ENCODE data around the gene KDSR. TPM values are rescaled to one million over a fixed set of nuclear protein-coding genes. Genes with fewer than 3 reads are reported as not detected.

KDSR gene
- total RNA-seq, 4 donors from 2014 or later: 32.3 to 56.7 (median 42.6) TPM

DNA sequence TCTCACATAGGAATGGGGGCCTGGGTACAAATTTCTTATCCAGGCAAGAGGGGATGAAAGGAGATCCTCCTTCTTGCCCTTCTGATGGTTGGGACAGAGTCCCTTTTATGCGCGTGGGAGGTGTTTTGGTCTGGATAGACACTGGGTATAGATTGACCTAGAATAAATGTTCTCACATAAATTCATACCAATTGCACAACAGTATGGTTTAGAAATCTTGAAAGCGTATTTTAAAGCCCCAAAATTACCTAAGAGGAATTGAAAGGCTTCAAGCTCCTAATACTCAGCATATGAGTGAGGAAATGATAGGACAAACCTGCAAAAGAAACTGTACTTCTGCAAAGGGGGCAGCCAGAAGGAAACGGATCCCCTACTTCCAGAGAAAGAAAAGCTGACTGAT is 44.8 kb downstream of the KDSR start:
- TF ChIP-seq, protein P1, sequence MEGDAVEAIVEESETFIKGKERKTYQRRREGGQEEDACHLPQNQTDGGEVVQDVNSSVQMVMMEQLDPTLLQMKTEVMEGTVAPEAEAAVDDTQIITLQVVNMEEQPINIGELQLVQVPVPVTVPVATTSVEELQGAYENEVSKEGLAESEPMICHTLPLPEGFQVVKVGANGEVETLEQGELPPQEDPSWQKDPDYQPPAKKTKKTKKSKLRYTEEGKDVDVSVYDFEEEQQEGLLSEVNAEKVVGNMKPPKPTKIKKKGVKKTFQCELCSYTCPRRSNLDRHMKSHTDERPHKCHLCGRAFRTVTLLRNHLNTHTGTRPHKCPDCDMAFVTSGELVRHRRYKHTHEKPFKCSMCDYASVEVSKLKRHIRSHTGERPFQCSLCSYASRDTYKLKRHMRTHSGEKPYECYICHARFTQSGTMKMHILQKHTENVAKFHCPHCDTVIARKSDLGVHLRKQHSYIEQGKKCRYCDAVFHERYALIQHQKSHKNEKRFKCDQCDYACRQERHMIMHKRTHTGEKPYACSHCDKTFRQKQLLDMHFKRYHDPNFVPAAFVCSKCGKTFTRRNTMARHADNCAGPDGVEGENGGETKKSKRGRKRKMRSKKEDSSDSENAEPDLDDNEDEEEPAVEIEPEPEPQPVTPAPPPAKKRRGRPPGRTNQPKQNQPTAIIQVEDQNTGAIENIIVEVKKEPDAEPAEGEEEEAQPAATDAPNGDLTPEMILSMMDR (IDR thresholded peaks at IDR 0.05): no peak
- DNase-seq (ENCODE audit: low spot score): no peak
- ATAC-seq (ENCODE audit: low FRiP score): no peak

DNA sequence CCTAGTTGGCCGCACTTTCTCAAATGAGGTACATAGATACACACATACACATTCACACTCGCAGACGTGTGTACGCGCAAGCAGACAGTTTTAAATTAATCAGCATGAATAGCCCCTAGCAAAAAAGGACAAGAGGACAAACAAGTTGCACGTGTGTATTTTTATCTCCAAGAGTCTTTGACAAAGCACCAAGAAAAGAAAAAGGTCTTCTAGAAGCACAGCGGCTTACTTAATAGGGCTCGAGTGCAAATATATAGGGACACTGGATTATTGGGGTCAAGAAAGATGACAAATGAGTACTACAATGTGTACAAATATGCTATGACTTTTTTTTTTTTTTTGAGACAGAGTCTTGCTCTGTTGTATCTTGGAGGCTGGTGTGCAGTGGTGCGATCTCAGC is 45.7 kb downstream of the KDSR start:
- TF ChIP-seq, protein P1 (IDR thresholded peaks at IDR 0.05): no peak
- DNase-seq (ENCODE audit: low spot score) (no peak), ATAC-seq (ENCODE audit: low FRiP score) (no peak)

DNA sequence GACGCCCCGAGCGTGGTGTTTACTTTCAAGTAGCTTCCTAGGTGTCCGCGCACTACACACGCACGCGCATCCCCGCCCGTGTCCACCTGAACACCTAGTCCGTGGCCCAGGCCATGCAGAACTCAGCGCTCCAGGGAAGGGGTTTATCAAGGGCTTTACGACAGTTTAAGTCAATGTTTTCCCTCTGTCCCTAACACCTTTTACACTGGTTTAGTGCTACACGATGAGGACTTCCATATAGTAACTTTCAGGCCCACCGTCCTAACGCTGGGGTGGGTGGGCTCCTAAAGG is 46.1 kb downstream of the KDSR start:
- TF ChIP-seq, protein P1 (IDR thresholded peaks at IDR 0.05): no peak
- DNase-seq (ENCODE audit: low spot score): no peak
- no peak for ATAC-seq (ENCODE audit: low FRiP score)

DNA sequence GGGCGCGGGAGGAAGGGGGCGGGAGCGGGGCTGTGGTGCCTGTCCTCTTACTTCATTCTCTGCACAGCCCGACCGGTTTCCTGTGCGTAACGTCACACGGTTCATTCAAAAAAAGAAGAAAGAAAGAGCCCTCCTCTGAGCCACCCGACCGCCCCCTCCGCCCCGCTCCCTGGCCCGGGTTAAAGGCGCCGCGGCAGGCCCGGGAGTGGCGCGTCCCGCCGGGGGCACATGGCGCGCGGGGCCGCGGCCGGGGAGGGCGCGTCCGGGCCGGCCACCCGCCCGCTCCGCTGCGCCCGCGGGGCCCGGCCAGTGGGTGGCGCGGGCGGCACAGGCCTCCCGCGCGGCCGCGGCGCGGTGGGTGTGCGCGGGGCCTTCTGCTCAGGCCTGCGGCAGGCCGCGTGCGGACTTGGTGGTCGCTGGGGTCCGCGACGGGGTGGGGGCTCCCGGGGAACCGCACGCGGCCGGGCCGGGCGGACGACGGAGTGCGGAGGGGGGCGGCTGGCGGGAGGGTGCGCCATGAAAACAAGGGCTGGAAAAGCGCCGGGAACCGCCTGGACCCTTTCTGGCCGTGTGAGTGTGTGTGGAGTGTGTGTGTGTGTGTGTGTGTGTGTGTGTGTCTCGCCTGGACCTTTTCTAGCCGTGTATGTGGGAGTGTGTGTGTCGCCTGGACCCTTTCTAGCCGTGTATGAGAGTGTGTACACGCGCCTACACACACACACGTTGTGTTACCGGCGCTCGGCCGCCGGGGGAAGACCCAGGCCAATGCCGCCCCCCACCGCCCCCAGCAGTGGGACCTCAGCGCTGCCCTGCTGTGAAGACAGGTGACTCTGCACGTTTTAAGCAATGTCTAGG is 46.7 kb downstream of the KDSR start:
- TF ChIP-seq, protein P1 (IDR thresholded peaks at IDR 0.05): no peak
- peak; percentile 82 for ATAC-seq (ENCODE audit: low FRiP score)
- DNase-seq (ENCODE audit: low spot score): no peak

DNA sequence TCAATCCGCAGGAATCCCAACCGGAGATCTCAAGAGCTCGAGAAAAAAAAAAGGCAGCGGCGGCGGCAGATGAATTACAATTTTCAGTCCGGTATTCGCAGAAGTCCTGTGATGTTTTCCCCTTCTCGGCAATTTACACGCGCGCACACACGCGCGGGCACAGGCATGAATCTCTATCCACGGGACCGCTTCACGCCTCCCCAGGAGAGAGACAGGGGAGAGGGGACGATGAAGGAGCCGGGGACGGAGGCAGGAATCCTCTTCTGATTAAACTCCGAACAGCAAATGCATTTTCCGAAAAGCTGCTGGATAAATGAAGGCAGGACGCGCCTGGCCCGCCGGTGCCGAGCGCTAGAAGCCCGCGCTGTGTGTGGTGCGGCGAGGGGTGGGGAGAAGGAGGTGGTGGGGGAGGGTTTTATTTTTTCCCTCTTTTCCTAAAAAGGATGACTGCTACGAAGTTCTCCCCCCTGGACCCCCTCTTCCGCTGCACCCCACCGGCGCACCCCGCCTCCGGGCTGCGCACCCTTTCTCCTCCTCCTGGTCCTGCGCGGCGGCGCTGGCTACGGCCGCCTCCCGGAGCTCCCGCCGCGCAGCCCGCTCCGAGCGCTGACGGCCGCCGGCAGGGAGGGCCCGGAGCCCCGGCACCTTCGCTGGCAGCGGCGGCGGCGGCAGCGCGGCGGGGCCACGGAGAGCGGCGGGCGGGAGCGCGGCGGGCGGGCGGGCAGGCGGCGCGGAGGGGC is 47.5 kb downstream of the KDSR start, which contains the start of gene BCL2:
BCL2 (minus strand) TSS at position 387 of the 740 bp plus-strand sequence.
- TF ChIP-seq, protein P1 (IDR thresholded peaks at IDR 0.05): no peak
- ATAC-seq (ENCODE audit: low FRiP score) (peak; percentile 26), DNase-seq (ENCODE audit: low spot score) (no peak)

DNA sequence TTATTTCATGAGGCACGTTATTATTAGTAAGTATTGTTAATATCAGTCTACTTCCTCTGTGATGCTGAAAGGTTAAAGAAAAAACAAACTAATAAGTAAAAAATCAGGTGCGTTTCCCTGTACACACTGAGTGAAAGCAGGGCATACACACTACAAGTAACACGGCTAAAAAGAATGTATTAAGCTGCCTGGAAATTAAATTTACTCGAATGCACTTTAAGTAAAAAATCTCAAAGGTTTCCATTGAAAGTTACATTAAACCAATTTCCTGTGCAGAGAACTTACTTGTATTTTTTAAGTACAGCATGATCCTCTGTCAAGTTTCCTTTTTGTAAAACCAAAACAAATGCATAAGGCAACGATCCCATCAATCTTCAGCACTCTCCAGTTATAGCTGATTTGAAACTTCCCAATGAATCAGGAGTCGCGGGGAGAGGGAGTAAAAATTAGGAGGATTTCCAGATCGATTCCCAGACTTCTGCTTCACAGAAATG is 48.1 kb downstream of the KDSR start:
- no peak for DNase-seq (ENCODE audit: low spot score)
- no peak for ATAC-seq (ENCODE audit: low FRiP score)
- TF ChIP-seq, protein P1 (IDR thresholded peaks at IDR 0.05): no peak

All from omental fat pad (tissue), 4 donors.